Osteoblast (primary cell): ENCODE data around the gene PPM1L. TPM values are rescaled to one million over a fixed set of nuclear protein-coding genes. Genes with fewer than 3 reads are reported as not detected.

Source experiments
- DNase-seq: peaks from one replicate; pipeline ENCODE4 v3.0.0; 2011; ENCODE audit warnings: low spot score, mixed read lengths; ENCODE audit not compliant: insufficient read length; ENCODE audit errors: missing footprints
- H2AFZ ChIP-seq: 2 replicates; pipeline ENCODE4 v1.6.0; 2011; ENCODE audit warnings: mild to moderate bottlenecking, low read length
- H3K27ac ChIP-seq: 2 replicates; pipeline ENCODE4 v1.5.1; 2011; ENCODE audit warnings: mild to moderate bottlenecking, low read depth, low read length, moderate library complexity
- H3K27me3 ChIP-seq: 2 replicates; pipeline ENCODE4 v1.6.0; 2012; ENCODE audit warnings: mild to moderate bottlenecking, control low read depth, inconsistent platforms, low read length, moderate library complexity; ENCODE audit not compliant: insufficient read depth
- H3K36me3 ChIP-seq: 2 replicates; pipeline ENCODE4 v1.5.1; 2011; ENCODE audit warnings: mild to moderate bottlenecking, low read length, control low read depth, moderate library complexity; ENCODE audit not compliant: insufficient read depth
- H3K4me1 ChIP-seq: 2 replicates; pipeline ENCODE4 v1.5.1; 2011; ENCODE audit warnings: mild to moderate bottlenecking, low read length, control low read depth, moderate library complexity; ENCODE audit not compliant: insufficient read depth
- H3K4me2 ChIP-seq: 2 replicates; pipeline ENCODE4 v1.6.0; 2011; ENCODE audit warnings: mild to moderate bottlenecking, low read length; ENCODE audit not compliant: insufficient read depth
- H3K4me3 ChIP-seq: fragments of 200-600 bp; sonication (generic); 3 replicates; pipeline ENCODE4 v1.5.1; 2012; ENCODE audit warnings: mild to moderate bottlenecking, low read length, inconsistent platforms; ENCODE audit not compliant: insufficient read depth
- H3K79me2 ChIP-seq: 2 replicates; pipeline ENCODE4 v1.6.0; 2012; ENCODE audit warnings: mild to moderate bottlenecking, low read length, control low read depth, inconsistent platforms; ENCODE audit not compliant: insufficient read depth
- H3K9me3 ChIP-seq: 2 replicates; pipeline ENCODE4 v1.5.1; 2011; ENCODE audit warnings: low read depth, low read length, control low read depth
- H4K20me1 ChIP-seq: 2 replicates; pipeline ENCODE4 v1.6.0; 2012; ENCODE audit warnings: mild to moderate bottlenecking, low read length, control low read depth; ENCODE audit not compliant: insufficient read depth
- total RNA-seq: library from RNA; depleted of rRNA; stranded (reverse); fragments of >200 nt; gene quantifications from 2 replicates; pipeline ENCODE4 v1.2.3, GENCODE V29; 2012
- TF ChIP-seq, protein P1 (sequence below): IDR thresholded peaks from 2 replicates; pipeline ENCODE4 v1.5.1; 2011; ENCODE audit warnings: mild to moderate bottlenecking, low read depth, low read length, moderate library complexity; ENCODE audit errors: extremely low read depth

PPM1L gene
- total RNA-seq, 1 donor, result 4.3 TPM

GRCh38 chr3:160778480-160778879 is 22.4 kb downstream of the PPM1L start:
- no peaks in the 10 kb centered on the region for H3K9me3 ChIP-seq
- H3K4me1 ChIP-seq, result no peaks in the 10 kb centered on the region
- H3K27ac ChIP-seq, result no peak overlapping the region
- H3K4me3 ChIP-seq, result no peak overlapping the region
- no peaks in the 10 kb centered on the region for H4K20me1 ChIP-seq
- H2AFZ ChIP-seq, result no peak overlapping the region
- DNase-seq, result no peak
- TF ChIP-seq, protein P1, sequence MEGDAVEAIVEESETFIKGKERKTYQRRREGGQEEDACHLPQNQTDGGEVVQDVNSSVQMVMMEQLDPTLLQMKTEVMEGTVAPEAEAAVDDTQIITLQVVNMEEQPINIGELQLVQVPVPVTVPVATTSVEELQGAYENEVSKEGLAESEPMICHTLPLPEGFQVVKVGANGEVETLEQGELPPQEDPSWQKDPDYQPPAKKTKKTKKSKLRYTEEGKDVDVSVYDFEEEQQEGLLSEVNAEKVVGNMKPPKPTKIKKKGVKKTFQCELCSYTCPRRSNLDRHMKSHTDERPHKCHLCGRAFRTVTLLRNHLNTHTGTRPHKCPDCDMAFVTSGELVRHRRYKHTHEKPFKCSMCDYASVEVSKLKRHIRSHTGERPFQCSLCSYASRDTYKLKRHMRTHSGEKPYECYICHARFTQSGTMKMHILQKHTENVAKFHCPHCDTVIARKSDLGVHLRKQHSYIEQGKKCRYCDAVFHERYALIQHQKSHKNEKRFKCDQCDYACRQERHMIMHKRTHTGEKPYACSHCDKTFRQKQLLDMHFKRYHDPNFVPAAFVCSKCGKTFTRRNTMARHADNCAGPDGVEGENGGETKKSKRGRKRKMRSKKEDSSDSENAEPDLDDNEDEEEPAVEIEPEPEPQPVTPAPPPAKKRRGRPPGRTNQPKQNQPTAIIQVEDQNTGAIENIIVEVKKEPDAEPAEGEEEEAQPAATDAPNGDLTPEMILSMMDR, result no peak
- no peaks in the 10 kb centered on the region for H3K79me2 ChIP-seq
- no peaks in the 10 kb centered on the region for H3K36me3 ChIP-seq
- no peak overlapping the region for H3K4me2 ChIP-seq
- H3K27me3 ChIP-seq, result no peaks in the 10 kb centered on the region

GRCh38 chr3:160779040-160779439 is 23.0 kb downstream of the PPM1L start:
- Histone ChIP-seq H3K9me3 (no peaks in the 10 kb centered on the region), H3K36me3 (no peaks in the 10 kb centered on the region), H3K4me2 (no peak overlapping the region), H2AFZ (no peak overlapping the region), H3K4me3 (no peak overlapping the region), H3K79me2 (no peaks in the 10 kb centered on the region), H3K27ac (no peak overlapping the region), H4K20me1 (no peaks in the 10 kb centered on the region), H3K27me3 (no peaks in the 10 kb centered on the region), H3K4me1 (no peaks in the 10 kb centered on the region)
- TF ChIP-seq, protein P1, result no peak
- no peak for DNase-seq

DNA sequence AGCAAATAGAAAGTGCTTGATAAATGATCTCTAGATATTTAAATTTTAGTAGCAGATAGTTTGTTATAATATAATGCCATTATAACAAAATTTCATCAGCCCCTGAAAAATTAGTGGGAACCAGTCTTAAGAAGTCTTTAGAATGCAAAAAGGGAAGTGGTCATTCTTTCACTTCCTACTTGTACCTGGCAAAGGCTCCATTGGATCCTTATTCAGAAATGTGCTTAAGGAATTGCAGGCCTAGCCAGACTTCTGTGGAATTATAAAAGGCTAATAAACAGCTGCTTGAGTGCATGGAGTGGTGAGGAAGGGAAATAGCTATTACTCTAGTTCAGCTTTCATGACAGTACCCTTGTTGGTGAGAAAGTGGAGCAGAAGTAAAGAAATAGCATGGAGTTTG is 24.2 kb downstream of the PPM1L start:
- TF ChIP-seq, protein P1, result no peak
- H3K4me3 ChIP-seq, result no peak overlapping the region
- DNase-seq, result no peak
- H3K79me2 ChIP-seq, result no peaks in the 10 kb centered on the region
- no peak overlapping the region for H3K27ac ChIP-seq
- H3K36me3 ChIP-seq, result no peaks in the 10 kb centered on the region
- no peaks in the 10 kb centered on the region for H4K20me1 ChIP-seq
- no peaks in the 10 kb centered on the region for H3K27me3 ChIP-seq
- H3K9me3 ChIP-seq, result no peaks in the 10 kb centered on the region
- no peak overlapping the region for H2AFZ ChIP-seq
- H3K4me1 ChIP-seq, result no peaks in the 10 kb centered on the region
- no peak overlapping the region for H3K4me2 ChIP-seq

DNA sequence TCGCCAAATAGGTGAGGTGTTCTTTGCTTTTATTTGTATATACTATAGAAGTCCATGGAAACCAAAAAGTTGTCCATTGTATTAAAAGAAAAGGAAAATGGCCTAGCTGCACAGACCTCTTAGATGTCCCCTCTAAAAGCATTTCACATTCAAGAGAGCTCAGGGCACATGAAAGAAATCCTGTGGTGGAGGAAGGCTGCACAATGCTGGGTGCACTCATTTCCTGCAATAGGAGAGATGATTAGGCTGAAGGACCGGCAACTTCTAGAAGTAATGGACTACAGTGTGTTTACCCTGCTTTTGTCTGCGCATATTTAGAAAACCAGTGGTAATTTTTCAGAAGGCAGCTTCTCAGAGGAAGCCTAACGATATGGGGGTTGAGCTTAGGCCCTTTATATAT is 25.4 kb downstream of the PPM1L start:
- Histone ChIP-seq H3K27ac (no peak overlapping the region), H4K20me1 (no peaks in the 10 kb centered on the region), H3K9me3 (no peaks in the 10 kb centered on the region), H3K27me3 (no peaks in the 10 kb centered on the region), H3K4me2 (no peak overlapping the region), H3K4me3 (no peak overlapping the region), H3K4me1 (no peaks in the 10 kb centered on the region), H2AFZ (no peak overlapping the region), H3K79me2 (no peaks in the 10 kb centered on the region), H3K36me3 (no peaks in the 10 kb centered on the region)
- no peak for DNase-seq
- TF ChIP-seq, protein P1, result no peak
